ENCODE results near the gene THAP11.
A peak's percentile ranks its signal among the peaks of the same experiment; 100 is the strongest.

Gene THAP11

DNA sequence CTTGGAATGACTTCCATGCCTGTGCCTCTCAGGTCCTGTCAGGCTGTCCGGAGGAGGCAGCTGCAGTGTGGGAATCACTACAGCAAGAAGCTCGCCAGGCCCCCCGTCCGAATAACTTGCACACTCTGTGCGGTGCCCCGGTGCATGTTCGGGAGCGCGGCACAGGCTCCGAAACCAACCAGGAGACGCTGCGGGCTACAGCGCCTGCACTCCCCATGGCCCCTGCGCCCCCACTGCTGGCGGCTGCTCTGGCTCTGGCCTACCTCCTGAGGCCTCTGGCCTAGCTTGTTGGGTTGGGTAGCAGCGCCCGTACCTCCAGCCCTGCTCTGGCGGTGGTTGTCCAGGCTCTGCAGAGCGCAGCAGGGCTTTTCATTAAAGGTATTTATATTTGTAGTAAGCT is 43.9 kb downstream of the THAP11 start:
- no peak for DNase-seq

DNA sequence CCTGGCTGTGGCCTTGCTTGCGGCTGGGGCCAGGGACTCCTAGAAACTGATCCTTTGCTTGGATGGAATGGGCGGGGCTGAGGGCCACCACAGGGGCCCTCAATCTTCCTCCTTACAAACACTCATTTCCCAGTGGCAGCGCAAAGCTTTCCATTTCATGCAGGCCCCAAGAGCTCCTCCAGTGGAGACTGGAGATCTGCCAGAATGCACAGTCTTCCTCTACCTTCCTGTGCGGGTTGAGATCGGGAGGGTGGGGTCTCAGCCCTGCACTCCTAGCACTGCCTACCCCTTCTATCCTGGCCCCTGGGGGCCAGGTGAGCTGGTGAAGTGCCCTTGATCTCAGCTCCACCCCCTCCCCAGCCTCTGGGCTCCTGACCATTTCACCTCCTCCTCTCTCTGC is 44.3 kb downstream of the THAP11 start:
- no peak for DNase-seq

DNA sequence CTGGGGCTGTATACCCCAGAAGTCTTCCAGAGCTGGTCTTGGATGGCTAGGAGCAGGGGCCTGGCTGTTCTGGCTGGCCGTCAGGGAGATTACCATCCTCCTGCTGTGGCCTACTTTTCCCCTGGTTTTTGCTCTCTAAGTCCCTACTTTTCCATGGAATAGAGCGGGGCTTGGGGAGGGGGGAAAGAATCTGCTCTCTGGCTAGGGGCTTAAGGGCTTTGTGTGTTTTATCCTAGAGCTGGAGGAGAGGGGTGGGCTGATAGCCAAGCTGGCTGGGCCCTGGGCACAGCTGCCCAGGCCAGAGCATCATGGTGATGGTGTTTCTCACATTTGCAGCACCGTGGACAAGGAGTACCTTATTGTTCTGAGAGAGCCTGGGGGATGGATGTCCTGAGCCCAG is 46.2 kb downstream of the THAP11 start:
- DNase-seq: no peak

DNA sequence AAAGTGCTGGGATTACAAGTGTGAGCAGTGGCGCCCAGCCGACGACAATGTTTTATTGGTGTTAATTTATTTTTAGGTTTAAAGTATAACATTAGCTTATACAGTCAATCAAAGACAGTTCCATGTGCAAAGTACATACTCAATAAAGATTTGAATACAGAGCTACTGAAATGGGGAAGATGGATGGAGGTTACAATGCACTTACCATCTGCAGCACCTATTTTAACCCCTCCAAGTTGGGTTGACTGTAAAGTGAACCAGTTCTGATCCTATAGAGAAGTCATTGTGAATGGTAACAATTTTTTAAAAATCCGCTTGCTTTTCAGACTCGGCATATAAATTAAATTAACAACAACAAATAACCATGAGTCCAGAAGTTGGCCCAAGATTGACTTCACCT is 50.3 kb downstream of the THAP11 start:
- no peak for DNase-seq

DNA sequence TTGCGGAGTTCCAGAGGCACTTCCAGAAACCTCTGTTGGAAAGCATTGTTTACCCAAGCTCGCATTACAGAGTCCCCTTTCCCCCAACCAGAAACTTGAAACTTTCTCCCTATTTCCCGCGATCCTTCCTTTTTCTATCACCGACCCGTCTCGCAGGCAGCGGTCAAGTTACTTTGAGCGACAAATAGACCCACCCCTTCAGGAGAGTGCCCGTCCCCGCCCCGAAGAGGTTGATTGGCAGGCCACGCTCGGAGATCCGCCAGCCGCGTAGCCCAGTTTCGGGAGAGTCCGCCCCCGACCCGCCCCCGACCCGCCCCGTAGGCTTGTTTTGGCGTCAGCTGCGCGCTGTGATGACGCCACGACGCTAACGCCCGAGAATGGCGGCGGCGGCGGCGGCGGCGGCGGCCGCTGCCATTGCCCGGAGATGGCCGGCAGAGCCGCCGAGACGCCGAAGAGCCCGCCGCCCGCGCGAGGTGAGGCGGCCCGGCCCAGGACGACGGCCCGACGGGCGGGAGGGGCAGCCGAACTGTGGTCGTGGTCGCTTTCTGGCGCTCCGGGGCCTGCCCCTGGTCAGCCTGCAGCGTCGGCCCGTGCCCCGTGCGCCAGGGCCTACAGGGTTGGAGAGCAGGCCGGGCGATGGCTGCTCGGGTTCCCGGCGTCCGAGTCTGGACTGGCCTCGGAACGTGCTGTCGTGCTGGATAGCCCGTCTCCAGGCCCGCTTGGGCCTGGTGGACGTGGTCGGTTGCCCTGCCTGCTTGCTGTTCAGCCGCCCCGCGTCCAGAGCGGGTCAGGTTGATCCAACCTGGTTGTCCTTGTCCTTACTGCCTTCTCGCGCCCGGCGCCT is 51.0 kb downstream of the THAP11 start, which contains the start of gene PSKH1:
Gene PSKH1 (plus strand): TSS at position 356 of the 844 bp plus-strand sequence. CDS start 15,496 bp downstream, outside the sequence.
- peak; percentile 67 for DNase-seq

Measured in DMS79 (cell line).